Prostate gland (tissue), 2 donors: ENCODE measurements around the gene RIN2. TPM values are rescaled to one million over a fixed set of nuclear protein-coding genes. Genes with fewer than 3 reads are reported as not detected.
A peak's percentile ranks its signal among the peaks of the same experiment; 100 is the strongest.

Experiments used
- DNase-seq: peaks from one replicate; pipeline ENCODE4 v3.0.0-alpha.2; 2019; ENCODE audit warnings: low spot score
- H3K27ac ChIP-seq, 2 donors: fragments of 200-600 bp; sonication (generic); 2 replicates each; pipeline ENCODE4 v1.5.1; 2017 to 2019
- H3K27me3 ChIP-seq: fragments of 200-600 bp; sonication (generic); replicated peaks from 2 replicates; pipeline ENCODE4 v1.5.1; 2019; ENCODE audit not compliant: insufficient read depth
- H3K36me3 ChIP-seq, 2 donors: fragments of 200-600 bp; sonication (generic); 1 replicate in 1 of 2; 2 replicates in 1 of 2; pipeline versions ENCODE4 v1.5.1 to v1.8.1; 2017 to 2019
- H3K4me1 ChIP-seq: fragments of 200-600 bp; sonication (generic); replicated peaks from 2 replicates; pipeline ENCODE4 v1.5.1; 2019
- H3K4me3 ChIP-seq, 2 donors: fragments of 200-600 bp; sonication (generic); 2 replicates each; pipeline ENCODE4 v1.5.1; 2017 to 2019
- H3K9me3 ChIP-seq: fragments of 200-600 bp; sonication (generic); 2 replicates; pipeline ENCODE4 v1.5.1; 2017
- CTCF ChIP-seq, 4 experiments: fragments of 200-600 bp in 2 of 4; fragments of 450-650 bp in 2 of 4; sonication (generic) in 2 of 4; IDR thresholded peaks; 1 replicate in 3 of 4; 2 replicates in 1 of 4; pipeline ENCODE4 v1.5.1; 2016 to 2019; ENCODE audit warnings: antibody characterized with exemption in 4 of 4, mild to moderate bottlenecking in 2 of 4, moderate library complexity in 2 of 4
- POLR2A ChIP-seq: fragments of 450-650 bp; IDR thresholded peaks from one replicate; pipeline ENCODE4 v1.6.1; 2016; ENCODE audit warnings: antibody characterized with exemption, mild to moderate bottlenecking
- POLR2AphosphoS5 ChIP-seq: sonication (generic); formaldehyde crosslinking; IDR thresholded peaks from one replicate; pipeline ENCODE4 v1.6.1; 2017; ENCODE audit warnings: antibody characterized with exemption
- WGBS: methylation state at CpG from one replicate; pipeline ENCODE4 v1.1.5; 2018; 5-methylcytosine and 5-hydroxymethylcytosine counted together
- intact Hi-C: fragments of 100-400 bp; cut with DNase I; formaldehyde crosslinking; loops from one replicate; pipeline ENCODE4 v1.14.2; 2022
- total RNA-seq, 2 donors: library from RNA; depleted of rRNA; stranded (reverse); fragments of >200 nt; gene quantifications; one replicate each; pipeline ENCODE4 v1.1.0, GENCODE V29; 2016

The RIN2 gene
- total RNA-seq, 2 donors from 2014 or later = 50.4 to 77.9 TPM

DNA sequence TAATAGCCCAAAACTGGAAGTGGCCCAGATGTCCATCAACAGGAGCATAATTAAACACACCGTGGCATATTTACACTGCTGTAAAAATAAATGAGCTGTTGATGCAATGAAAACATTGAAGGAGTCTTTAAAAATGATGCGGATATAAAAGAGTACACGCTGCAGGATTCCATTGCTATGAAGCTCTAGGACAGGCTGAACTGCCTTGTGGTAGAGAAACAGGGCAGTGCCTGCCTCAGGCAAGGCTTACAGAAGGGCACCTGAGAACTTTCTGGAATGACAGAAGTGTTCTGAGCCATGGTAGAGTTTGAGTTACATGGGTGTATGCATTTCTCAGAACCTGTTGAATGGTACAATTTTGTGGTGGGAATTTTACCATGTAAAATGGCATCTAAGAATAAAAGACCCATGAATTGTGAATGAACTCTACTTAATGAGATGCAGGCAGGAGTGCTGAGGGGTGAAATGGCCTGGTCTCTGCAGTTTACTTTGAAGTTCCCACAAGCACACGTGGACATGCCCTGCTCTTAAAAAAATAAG is 45.3 kb upstream of the RIN2 start:
- peak; percentile 36 for DNase-seq
- Histone ChIP-seq H3K4me1 (peaks cover 4% of the 10 kb centered on the region), H3K27me3 (no peaks in the 10 kb centered on the region), H3K4me3 (no peak overlapping the region), H3K9me3 (no peaks in the 10 kb centered on the region), H3K36me3 (no peaks in the 10 kb centered on the region), H3K27ac (peak overlapping the region in 1 of 2 donors; percentile 2)
- intact Hi-C loops = loop anchor here (5.0 kb wide), 2 partner anchors 50 to 290 kb away; no protein-coding TSS in a partner anchor
- TF ChIP-seq POLR2A = no peak
- TF ChIP-seq POLR2AphosphoS5 = peak; percentile 85
- 15% methylated on average over 4 of the region's 4 CpGs for WGBS

GRCh38 chr20:19713822-19714578 is 44.1 kb upstream of the RIN2 start:
- no peak for DNase-seq
- TF ChIP-seq POLR2AphosphoS5 (no peak), POLR2A (no peak), CTCF (IDR thresholded peaks at IDR 0.05) (no peak)
- intact Hi-C loops = loop anchor here (5.0 kb wide), 2 partner anchors 48 to 288 kb away; no protein-coding TSS in a partner anchor
- WGBS = 29% methylated on average over 2 of the region's 2 CpGs
- Histone ChIP-seq H3K27me3 (no peaks in the 10 kb centered on the region), H3K4me1 (peaks cover 4% of the 10 kb centered on the region), H3K4me3 (no peak overlapping the region), H3K9me3 (no peaks in the 10 kb centered on the region), H3K36me3 (no peaks in the 10 kb centered on the region), H3K27ac (no peak overlapping the region)

- H3K36me3 ChIP-seq = no peaks in the 10 kb centered on the region
- no peak overlapping the region for H3K27ac ChIP-seq
- H3K9me3 ChIP-seq = no peaks in the 10 kb centered on the region
- TF ChIP-seq CTCF (IDR thresholded peaks at IDR 0.05) = no peak
- TF ChIP-seq POLR2A = no peak
- intact Hi-C loops = loop anchor here (5.0 kb wide), 2 partner anchors 48 to 288 kb away; no protein-coding TSS in a partner anchor
- H3K4me3 ChIP-seq = no peak overlapping the region
- 100% methylated on average over 1 of the region's 1 CpG for WGBS
- peaks cover 4% of the 10 kb centered on the region for H3K4me1 ChIP-seq
- DNase-seq = no peak
- no peaks in the 10 kb centered on the region for H3K27me3 ChIP-seq
Measured at GRCh38 chr20:19714579-19714840, 43.5 kb upstream of the RIN2 start.

GRCh38 chr20:19715986-19716385 is 42.1 kb upstream of the RIN2 start:
- 90% methylated on average over 3 of the region's 3 CpGs for WGBS
- DNase-seq = no peak
- Histone ChIP-seq H3K27ac (no peak overlapping the region), H3K36me3 (no peaks in the 10 kb centered on the region), H3K4me3 (no peak overlapping the region), H3K9me3 (no peaks in the 10 kb centered on the region), H3K27me3 (no peaks in the 10 kb centered on the region), H3K4me1 (peaks cover 4% of the 10 kb centered on the region)
- intact Hi-C loops = no loop called here
- TF ChIP-seq POLR2A (no peak), POLR2AphosphoS5 (no peak), CTCF (IDR thresholded peaks at IDR 0.05) (no peak)

GRCh38 chr20:19718880-19719279 is 39.2 kb upstream of the RIN2 start:
- intact Hi-C loops = no loop called here
- TF ChIP-seq POLR2AphosphoS5 (no peak), CTCF (IDR thresholded peaks at IDR 0.05) (no peak), POLR2A (no peak)
- no peaks in the 10 kb centered on the region for H3K36me3 ChIP-seq
- H3K27ac ChIP-seq = no peak overlapping the region
- H3K27me3 ChIP-seq = no peaks in the 10 kb centered on the region
- no peaks in the 10 kb centered on the region for H3K9me3 ChIP-seq
- no peak for DNase-seq
- H3K4me3 ChIP-seq = no peak overlapping the region
- 81% methylated on average over 3 of the region's 3 CpGs for WGBS
- H3K4me1 ChIP-seq = no peaks in the 10 kb centered on the region
